AG10803 (cell line): Measurements from ENCODE around the gene PLD6.
A peak's percentile ranks its signal among the peaks of the same experiment; 100 is the strongest.
"Not testable (repeated sequence)": the region's sequence is repeated elsewhere in the genome, so short reads cannot be mapped to it uniquely, and the experiment has no call there.

ENCODE experiments used
- DNase-seq: peaks from one replicate; pipeline ENCODE4 v3.0.0; 2010; ENCODE audit warnings: low read depth
- H3K4me3 ChIP-seq: 2 replicates; pipeline ENCODE4 v1.5.1; 2011; ENCODE audit warnings: mild to moderate bottlenecking, low read length, control low read depth
- CTCF ChIP-seq: conservative IDR thresholded peaks from 2 replicates; pipeline ENCODE4 v1.5.1; 2011; ENCODE audit warnings: mild to moderate bottlenecking, low read length, control low read depth, inconsistent platforms

Gene PLD6

GRCh38 chr17:17206124-17206912 lies at the start of gene PLD6:
Gene PLD6, minus strand, starts transcription at chr17:17206333. Its CDS starts 47 bp downstream, at chr17:17206286.
- TF ChIP-seq CTCF = no peak
- peak; percentile 63 for DNase-seq
- peak within 1 kb of the TSS; percentile 61 for H3K4me3 ChIP-seq

- not testable (repeated sequence) for H3K4me3 ChIP-seq, DNase-seq
Observed at GRCh38 chr17:17255689-17256088, 49.6 kb upstream of the PLD6 start.

GRCh38 chr17:17254036-17254435 lies 47.9 kb upstream of the PLD6 start:
- TF ChIP-seq CTCF = no peak
- no peak overlapping the region for H3K4me3 ChIP-seq
- peak; percentile 8 for DNase-seq

- no peak overlapping the region for H3K4me3 ChIP-seq
- no peak for DNase-seq
- TF ChIP-seq CTCF = no peak
Observed at GRCh38 chr17:17253406-17253805, 47.3 kb upstream of the PLD6 start.

GRCh38 chr17:17252149-17252661 lies 46.1 kb upstream of the PLD6 start:
- H3K4me3 ChIP-seq = no peak overlapping the region
- no peak for DNase-seq
- TF ChIP-seq CTCF = no peak

GRCh38 chr17:17246879-17247278 lies 40.7 kb upstream of the PLD6 start:
- no peak overlapping the region for H3K4me3 ChIP-seq
- no peak for DNase-seq
- TF ChIP-seq CTCF = no peak

- no peak overlapping the region for H3K4me3 ChIP-seq
- DNase-seq = no peak
- TF ChIP-seq CTCF = no peak
Observed at GRCh38 chr17:17243163-17243562, 37.0 kb upstream of the PLD6 start.
